Psoas muscle (tissue), 8 donors: ENCODE results near the gene CARMIL1. TPM values are rescaled to one million over a fixed set of nuclear protein-coding genes. Genes with fewer than 3 reads are reported as not detected.

Source experiments
- ATAC-seq, 4 donors: fragments of 200-7000 bp; cut with Tn5 transposase; one replicate each; pipeline ENCODE4 v1.9.1; 2020; ENCODE audit warnings: moderate library complexity in 3 of 4, mild to moderate bottlenecking in 2 of 4
- DNase-seq, 2 donors: peaks; one replicate each; pipeline ENCODE4 v3.0.0-alpha.2; 2020
- H3K27ac ChIP-seq: fragments of 200-600 bp; one replicate; pipeline ENCODE4 v1.8.0; 2022
- H3K27me3 ChIP-seq, 3 donors: fragments of 200-600 bp in 1 of 3; one replicate each; pipeline versions ENCODE4 v1.6.1 to v1.8.0; 2013 to 2022; ENCODE audit warnings: low read length in 2 of 3, mild to moderate bottlenecking in 2 of 3, moderate library complexity in 1 of 3; ENCODE audit not compliant: insufficient read depth in 3 of 3
- H3K36me3 ChIP-seq, 2 donors: fragments of 200-600 bp in 1 of 2; one replicate each; pipeline versions ENCODE4 v1.6.1 to v1.8.0; 2013 to 2022; ENCODE audit warnings: low read depth in 1 of 2, mild to moderate bottlenecking in 1 of 2, moderate library complexity in 1 of 2; ENCODE audit not compliant: insufficient read depth in 1 of 2
- H3K4me1 ChIP-seq: fragments of 200-600 bp; one replicate; pipeline ENCODE4 v1.8.0; 2022
- H3K4me3 ChIP-seq: fragments of 200-600 bp; one replicate; pipeline ENCODE4 v1.8.0; 2022; ENCODE audit warnings: mild to moderate bottlenecking
- H3K9me3 ChIP-seq: fragments of 200-600 bp; one replicate; pipeline ENCODE4 v1.8.0; 2022
- CTCF ChIP-seq: fragments of 200-600 bp; IDR thresholded peaks from one replicate; pipeline ENCODE4 v1.8.0; 2022; ENCODE audit warnings: antibody characterized with exemption
- WGBS, 3 donors: extraction: QIAGEN DNeasy Blood & Tissue Kit; methylation state at CpG; one replicate each; pipeline versions ENCODE4 v1.1.6 to v1.1.7; 2013; 5-methylcytosine and 5-hydroxymethylcytosine counted together
- intact Hi-C, 2 donors: fragments of 100-400 bp; cut with DNase I; formaldehyde crosslinking; loops; one replicate each; pipeline versions ENCODE4 v1.11.0 to v1.14.2; 2022
- polyA plus RNA-seq, 3 donors: library from polyadenylated mRNA; stranded (reverse); fragments of 200-250 nt; gene quantifications; one replicate each; pipeline ENCODE4 v1.2.3, GENCODE V29; 2013
- total RNA-seq, 4 donors: library from RNA; stranded (reverse); fragmentation: NEBNext Ultra II Directional in 2 of 4; extraction: Animal tissue kit (Norgen Biotek cat#: 25700) in 2 of 4; gene quantifications; one replicate each; pipeline versions ENCODE4 v1.2.1 to v1.2.4, GENCODE V29; 2021 to 2023
- donor health status: healthy with polysubstance abuse.
- donor health status: DM: no; HTN: no; CAD: no; lungs with moderate emphysema.
- donor health status: Bipolar disorder and iron deficiency.
- donor health status: healthy.
- donor health status: DM: yes; HTN: yes; CAD: no.
- donor health status: DM: no; HTN: no; CAD: no.
- donor health status: DM: no; HTN: no; CAD: no.
- donor health status: DM: yes; HTN: yes; CAD: no.

Gene CARMIL1
- total and polyA plus RNA-seq, 7 donors: 0.11 to 1.0 (median 0.76) TPM

DNA sequence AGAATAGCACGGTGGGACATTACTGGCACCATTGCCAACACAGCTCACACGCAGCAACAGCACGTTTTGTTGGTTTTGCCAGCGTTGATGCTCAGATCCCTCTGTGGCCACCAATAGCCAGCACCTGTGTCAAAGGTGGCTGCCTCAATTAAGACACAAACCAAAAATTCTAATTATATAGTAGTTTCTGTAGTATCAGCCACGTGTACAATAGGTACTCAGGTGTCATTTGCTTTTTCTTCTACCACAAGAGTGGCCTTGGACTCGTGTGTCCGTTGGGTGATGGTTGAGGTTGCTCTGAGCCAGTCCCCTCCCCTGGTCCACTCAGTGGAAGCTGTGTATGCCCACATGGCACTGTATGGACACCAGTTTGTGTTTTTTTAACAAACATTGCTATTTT, 105.1 kb downstream of the CARMIL1 start:
- no peak overlapping the region for H3K27ac ChIP-seq
- no peaks in the 10 kb centered on the region for H3K9me3 ChIP-seq
- no peaks in the 10 kb centered on the region for H3K27me3 ChIP-seq
- no peak for ATAC-seq
- DNase-seq: no peak
- H3K4me3 ChIP-seq: no peak overlapping the region
- intact Hi-C loops: no loop called here
- H3K36me3 ChIP-seq: no peaks in the 10 kb centered on the region
- TF ChIP-seq CTCF: no peak
- WGBS, 3 donors: 82 to 92% (median 83%) methylated on average over 7 of the region's 7 CpGs
- no peaks in the 10 kb centered on the region for H3K4me1 ChIP-seq

- no peaks in the 10 kb centered on the region for H3K27me3 ChIP-seq
- H3K4me1 ChIP-seq: no peaks in the 10 kb centered on the region
- H3K4me3 ChIP-seq: no peak overlapping the region
- 81 to 88% (median 84%) methylated on average over 5 of the region's 5 CpGs for WGBS, 3 donors
- H3K27ac ChIP-seq: no peak overlapping the region
- DNase-seq: no peak
- intact Hi-C loops: no loop called here
- H3K36me3 ChIP-seq: no peaks in the 10 kb centered on the region
- ATAC-seq: no peak
- H3K9me3 ChIP-seq: no peaks in the 10 kb centered on the region
- TF ChIP-seq CTCF: no peak
Measured at GRCh38 chr6:25384967-25385366, 105.8 kb downstream of the CARMIL1 start.

DNA sequence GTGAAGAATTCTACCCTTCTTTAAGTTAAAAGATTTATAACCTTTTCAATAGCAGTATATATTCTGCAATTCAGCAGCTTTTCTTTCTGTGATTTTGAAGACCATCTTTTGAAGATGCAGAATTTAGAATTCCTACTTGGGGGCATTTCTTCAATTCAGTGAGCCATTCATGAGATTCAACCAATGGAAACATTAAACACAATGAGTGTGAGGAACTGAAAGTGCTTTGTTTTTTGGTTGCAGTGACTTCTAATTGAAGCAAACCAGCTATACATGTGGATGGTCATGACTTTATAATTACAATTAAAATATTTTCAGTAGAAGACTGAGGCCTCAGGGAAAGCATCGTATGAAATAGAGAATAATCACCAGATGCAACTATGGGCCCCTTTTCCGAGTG, 108.3 kb downstream of the CARMIL1 start:
- intact Hi-C loops: no loop called here
- 85 to 90% (median 89%) methylated on average over 2 of the region's 2 CpGs for WGBS, 3 donors
- Histone ChIP-seq H3K27me3 (no peaks in the 10 kb centered on the region), H3K36me3 (no peaks in the 10 kb centered on the region), H3K27ac (no peak overlapping the region), H3K9me3 (no peaks in the 10 kb centered on the region), H3K4me1 (no peaks in the 10 kb centered on the region), H3K4me3 (no peak overlapping the region)
- no peak for TF ChIP-seq CTCF
- ATAC-seq (no peak), DNase-seq (no peak)

DNA sequence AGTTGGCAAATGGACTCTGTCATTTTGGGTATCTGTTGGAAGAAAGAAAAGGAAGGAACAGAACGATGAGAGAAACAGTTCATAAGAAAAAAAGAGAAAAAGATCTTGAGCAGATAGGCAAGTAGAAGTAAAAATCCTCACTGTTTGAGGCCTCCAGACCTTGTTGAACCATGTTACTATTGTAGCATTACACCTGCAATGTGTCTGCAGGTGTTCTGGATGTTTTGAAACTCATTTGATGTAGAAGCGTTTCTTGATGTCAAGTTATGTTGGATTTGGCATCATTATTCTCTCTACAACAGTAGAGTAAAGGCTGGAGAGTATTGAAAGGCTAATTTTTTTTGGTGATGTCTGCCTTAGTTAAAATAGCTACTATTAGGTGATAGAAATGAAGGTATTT, 108.7 kb downstream of the CARMIL1 start:
- H3K27me3 ChIP-seq: no peaks in the 10 kb centered on the region
- intact Hi-C loops: no loop called here
- no peak for ATAC-seq

More for the DNA sequence above, 108.7 kb downstream of the CARMIL1 start:
- WGBS, 3 donors: 72 to 79% (median 76%) methylated on average over 2 of the region's 2 CpGs
- Histone ChIP-seq H3K9me3 (no peaks in the 10 kb centered on the region), H3K4me1 (no peaks in the 10 kb centered on the region), H3K36me3 (no peaks in the 10 kb centered on the region), H3K4me3 (no peak overlapping the region), H3K27ac (no peak overlapping the region)
- TF ChIP-seq CTCF: no peak
- DNase-seq: no peak
